ENCODE measurements around the gene C1orf232. TPM values are rescaled to one million over a fixed set of nuclear protein-coding genes. Genes with fewer than 3 reads are reported as not detected.

Gene C1orf232
- total RNA-seq, 1 experiment from 2014 or later, result not detected

DNA sequence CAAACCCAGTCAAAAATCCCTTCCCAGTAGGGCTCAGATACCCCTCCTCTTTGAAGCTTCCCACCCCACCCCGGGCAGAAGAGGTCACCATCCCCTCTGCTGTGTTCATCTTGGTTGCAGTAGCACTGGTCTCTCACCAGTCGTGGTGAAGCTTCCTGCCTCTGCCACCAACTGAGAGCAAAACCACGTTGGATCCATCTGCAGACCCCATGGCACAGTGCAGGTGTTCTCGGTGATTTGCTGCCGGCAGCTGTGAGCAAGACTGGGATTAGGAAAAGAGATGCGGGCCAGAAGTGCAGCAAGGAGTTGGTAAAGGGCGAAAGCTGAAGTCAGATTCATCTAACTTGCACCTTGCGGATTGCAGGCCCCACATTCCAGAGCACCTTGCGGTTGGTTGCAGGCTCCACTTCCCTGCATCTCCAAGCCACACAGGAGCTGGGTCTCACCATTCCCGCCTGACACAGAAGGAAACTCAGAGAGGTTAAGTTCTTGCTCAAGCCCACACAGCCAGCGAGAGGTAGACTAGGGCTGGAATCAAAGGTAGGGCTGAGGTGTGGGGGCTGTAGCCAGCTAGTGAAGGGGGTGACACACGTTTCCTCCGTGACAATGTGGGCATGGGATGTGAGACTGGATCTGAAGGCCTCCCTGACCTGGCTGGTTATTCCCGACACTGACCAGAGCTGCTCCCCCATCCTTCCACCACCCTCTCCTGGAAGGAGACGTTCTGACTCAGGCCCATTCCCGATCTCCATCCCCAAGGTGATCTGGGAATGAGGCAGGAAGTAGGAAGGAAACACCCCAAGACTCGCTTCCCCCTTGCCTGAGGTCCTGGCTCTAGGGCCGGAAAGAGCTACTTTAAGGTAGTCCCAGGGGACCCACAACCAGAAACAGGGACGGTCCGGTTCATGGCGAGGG lies 13.1 kb downstream of the C1orf232 start:
- CTCF ChIA-PET, result interaction anchor here (0.6 to 3.2 kb wide), 6 partner anchors 11 to 262 kb away, joined by 3 to 14 read pairs (median 3); partner anchors contain the start of genes C1orf232, CNKSR1 and ZNF593
- intact Hi-C loops (cut with micrococcal nuclease), result no loop called here
- H3K36me3 Mint-ChIP-seq (ENCODE audit: insufficient read depth, unreplicated experiment), result no peaks in the 10 kb centered on the region
- DNase-seq (ENCODE audit: unreplicated experiment), result no peak
- H3K4me1 Mint-ChIP-seq (ENCODE audit: insufficient read depth, unreplicated experiment), result no peaks in the 10 kb centered on the region
- no TSS peak for BruUV-seq (replicated peaks)
- no peak overlapping the region for H3K4me3 Mint-ChIP-seq (ENCODE audit: unreplicated experiment)
- TF ChIP-seq, protein P1, sequence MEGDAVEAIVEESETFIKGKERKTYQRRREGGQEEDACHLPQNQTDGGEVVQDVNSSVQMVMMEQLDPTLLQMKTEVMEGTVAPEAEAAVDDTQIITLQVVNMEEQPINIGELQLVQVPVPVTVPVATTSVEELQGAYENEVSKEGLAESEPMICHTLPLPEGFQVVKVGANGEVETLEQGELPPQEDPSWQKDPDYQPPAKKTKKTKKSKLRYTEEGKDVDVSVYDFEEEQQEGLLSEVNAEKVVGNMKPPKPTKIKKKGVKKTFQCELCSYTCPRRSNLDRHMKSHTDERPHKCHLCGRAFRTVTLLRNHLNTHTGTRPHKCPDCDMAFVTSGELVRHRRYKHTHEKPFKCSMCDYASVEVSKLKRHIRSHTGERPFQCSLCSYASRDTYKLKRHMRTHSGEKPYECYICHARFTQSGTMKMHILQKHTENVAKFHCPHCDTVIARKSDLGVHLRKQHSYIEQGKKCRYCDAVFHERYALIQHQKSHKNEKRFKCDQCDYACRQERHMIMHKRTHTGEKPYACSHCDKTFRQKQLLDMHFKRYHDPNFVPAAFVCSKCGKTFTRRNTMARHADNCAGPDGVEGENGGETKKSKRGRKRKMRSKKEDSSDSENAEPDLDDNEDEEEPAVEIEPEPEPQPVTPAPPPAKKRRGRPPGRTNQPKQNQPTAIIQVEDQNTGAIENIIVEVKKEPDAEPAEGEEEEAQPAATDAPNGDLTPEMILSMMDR (IDR thresholded peaks at IDR 0.05; ENCODE audit: unreplicated experiment), result no peak
- no peaks in the 10 kb centered on the region for H3K27me3 Mint-ChIP-seq (ENCODE audit: insufficient read depth, unreplicated experiment)
- POLR2A ChIA-PET, result no interaction called here
- no peak overlapping the region for H3K27ac Mint-ChIP-seq (ENCODE audit: low read depth, unreplicated experiment)
- H3K9me3 Mint-ChIP-seq (ENCODE audit: unreplicated experiment), result no peaks in the 10 kb centered on the region

DNA sequence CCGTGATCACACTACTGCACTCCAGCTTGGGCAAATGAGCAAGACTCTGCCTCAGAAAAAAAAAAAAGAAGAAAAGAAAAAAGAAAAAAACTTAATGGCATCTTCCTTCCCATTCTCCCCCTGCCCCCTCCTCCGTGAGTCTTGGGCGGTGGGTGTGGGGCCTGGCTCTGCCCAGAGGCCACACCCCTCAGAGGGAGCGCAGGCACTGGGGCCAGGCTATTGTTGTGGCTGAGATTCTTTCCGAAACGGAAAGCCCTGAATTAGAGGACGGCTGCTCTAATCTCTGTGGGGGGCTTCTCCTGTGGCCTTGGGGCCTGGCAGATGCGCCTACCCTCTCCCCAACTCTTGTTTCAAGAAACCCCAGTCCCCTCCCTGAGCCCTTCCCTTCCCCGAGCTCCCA lies 14.0 kb downstream of the C1orf232 start:
- ChIA-PET POLR2A (no interaction called here), CTCF (interaction anchor here (1.0 to 1.8 kb wide), 2 partner anchors 10 to 15 kb away, joined by 3 to 9 read pairs; partner anchors contain the start of gene ZNF593)
- BruUV-seq (replicated peaks), result no TSS peak
- Mint-ChIP-seq H3K9me3 (ENCODE audit: unreplicated experiment) (no peaks in the 10 kb centered on the region), H3K27me3 (ENCODE audit: insufficient read depth, unreplicated experiment) (no peaks in the 10 kb centered on the region), H3K4me1 (ENCODE audit: insufficient read depth, unreplicated experiment) (no peaks in the 10 kb centered on the region), H3K4me3 (ENCODE audit: unreplicated experiment) (no peak overlapping the region), H3K27ac (ENCODE audit: low read depth, unreplicated experiment) (no peak overlapping the region), H3K36me3 (ENCODE audit: insufficient read depth, unreplicated experiment) (no peaks in the 10 kb centered on the region)
- intact Hi-C loops (cut with micrococcal nuclease), result no loop called here
- no peak for DNase-seq (ENCODE audit: unreplicated experiment)
- TF ChIP-seq, protein P1 (IDR thresholded peaks at IDR 0.05; ENCODE audit: unreplicated experiment), result no peak

DNA sequence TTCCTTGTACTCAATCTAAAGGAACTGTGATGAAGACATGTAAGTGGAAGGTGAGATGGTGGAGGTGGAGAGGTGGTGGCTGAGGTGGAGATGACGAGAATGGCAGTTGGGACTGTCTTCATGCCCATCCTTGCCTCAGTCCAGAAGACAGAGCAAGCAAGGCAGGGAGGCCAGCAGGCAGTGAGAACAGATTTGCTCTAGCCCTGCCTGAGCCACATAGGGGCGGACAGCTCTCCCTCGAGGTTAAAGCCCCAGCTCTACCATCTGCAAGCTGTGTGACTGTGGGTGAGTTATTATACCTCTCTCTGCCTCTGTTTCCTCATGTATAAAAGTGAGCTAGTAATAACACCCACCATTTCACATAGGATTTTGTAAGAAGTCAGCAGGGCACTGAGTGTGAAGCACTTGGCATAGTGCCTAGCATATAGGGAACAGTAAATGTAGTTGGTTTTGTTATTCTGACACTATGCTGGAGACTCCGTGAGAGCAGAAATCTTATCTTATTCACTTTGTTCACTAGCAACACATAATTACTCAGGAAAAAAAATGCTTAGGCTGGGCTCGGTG lies 14.7 kb downstream of the C1orf232 start:
- BruUV-seq (replicated peaks), result no TSS peak
- no peaks in the 10 kb centered on the region for H3K36me3 Mint-ChIP-seq (ENCODE audit: insufficient read depth, unreplicated experiment)
- H3K27ac Mint-ChIP-seq (ENCODE audit: low read depth, unreplicated experiment), result no peak overlapping the region
- no peaks in the 10 kb centered on the region for H3K27me3 Mint-ChIP-seq (ENCODE audit: insufficient read depth, unreplicated experiment)
- DNase-seq (ENCODE audit: unreplicated experiment), result no peak
- no peaks in the 10 kb centered on the region for H3K9me3 Mint-ChIP-seq (ENCODE audit: unreplicated experiment)
- no peaks in the 10 kb centered on the region for H3K4me1 Mint-ChIP-seq (ENCODE audit: insufficient read depth, unreplicated experiment)
- TF ChIP-seq, protein P1 (IDR thresholded peaks at IDR 0.05; ENCODE audit: unreplicated experiment), result no peak
- no peak overlapping the region for H3K4me3 Mint-ChIP-seq (ENCODE audit: unreplicated experiment)
- CTCF ChIA-PET, result no interaction called here
- intact Hi-C loops (cut with micrococcal nuclease), result no loop called here
- POLR2A ChIA-PET, result interaction anchor here (0.6 kb wide), 1 partner anchor 31 kb away, joined by 3 read pairs; no protein-coding TSS in a partner anchor

DNA sequence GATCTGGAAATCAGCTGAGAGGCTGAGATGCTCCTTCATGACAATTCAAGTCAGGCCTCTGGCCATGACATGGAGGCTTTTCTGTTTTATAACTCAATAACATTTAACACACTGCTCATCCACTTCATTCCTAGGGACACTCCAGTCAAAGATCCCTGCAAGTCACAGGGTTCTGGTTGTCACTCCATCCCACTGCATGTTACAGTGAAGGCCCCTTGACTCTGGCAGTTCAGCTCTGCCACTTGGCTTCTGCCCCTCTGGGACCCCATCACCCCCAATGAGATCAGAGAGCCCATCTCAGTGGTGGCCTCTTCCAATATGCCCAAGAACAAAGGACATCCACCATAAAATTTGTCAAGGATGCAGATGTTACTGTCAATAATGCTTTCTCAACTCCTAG lies 19.9 kb downstream of the C1orf232 start:
- Mint-ChIP-seq H3K27ac (ENCODE audit: low read depth, unreplicated experiment) (no peak overlapping the region), H3K9me3 (ENCODE audit: unreplicated experiment) (no peaks in the 10 kb centered on the region), H3K27me3 (ENCODE audit: insufficient read depth, unreplicated experiment) (peaks cover 12% of the 10 kb centered on the region), H3K4me3 (ENCODE audit: unreplicated experiment) (no peak overlapping the region), H3K36me3 (ENCODE audit: insufficient read depth, unreplicated experiment) (no peaks in the 10 kb centered on the region), H3K4me1 (ENCODE audit: insufficient read depth, unreplicated experiment) (no peaks in the 10 kb centered on the region)
- POLR2A ChIA-PET, result no interaction called here
- TF ChIP-seq, protein P1 (IDR thresholded peaks at IDR 0.05; ENCODE audit: unreplicated experiment), result no peak
- BruUV-seq (replicated peaks), result no TSS peak
- CTCF ChIA-PET, result interaction anchor here (0.6 kb wide), 1 partner anchor 236 kb away, joined by 3 read pairs; no protein-coding TSS in a partner anchor
- no peak for DNase-seq (ENCODE audit: unreplicated experiment)
- intact Hi-C loops (cut with micrococcal nuclease), result no loop called here
